Endothelial cell (in vitro differentiated cells): ENCODE results near the gene SIL1. TPM values are rescaled to one million over a fixed set of nuclear protein-coding genes. Genes with fewer than 3 reads are reported as not detected.

Experiments
- DNase-seq: peaks from one replicate; pipeline ENCODE4 v3.0.0; 2021; ENCODE audit warnings: low spot score
- H3K27ac Mint-ChIP-seq: one replicate; pipeline ENCODE4 v1.8.0; 2021; ENCODE audit warnings: mixed read lengths, inconsistent platforms; ENCODE audit not compliant: unreplicated experiment
- H3K27me3 Mint-ChIP-seq: one replicate; pipeline ENCODE4 v1.8.0; 2021; ENCODE audit warnings: mild to moderate bottlenecking, moderate library complexity, mixed read lengths, inconsistent platforms; ENCODE audit not compliant: unreplicated experiment
- H3K36me3 Mint-ChIP-seq: one replicate; pipeline ENCODE4 v1.8.0; 2021; ENCODE audit warnings: mild to moderate bottlenecking, low read depth, mixed read lengths, inconsistent platforms; ENCODE audit not compliant: unreplicated experiment
- H3K4me1 Mint-ChIP-seq: one replicate; pipeline ENCODE4 v1.8.0; 2021; ENCODE audit warnings: mild to moderate bottlenecking, mixed read lengths, inconsistent platforms; ENCODE audit not compliant: unreplicated experiment
- H3K4me3 Mint-ChIP-seq: one replicate; pipeline ENCODE4 v1.8.0; 2021; ENCODE audit warnings: mild to moderate bottlenecking, mixed read lengths, inconsistent platforms; ENCODE audit not compliant: unreplicated experiment
- H3K9me3 Mint-ChIP-seq: one replicate; pipeline ENCODE4 v1.8.0; 2021; ENCODE audit warnings: mixed read lengths, inconsistent platforms; ENCODE audit not compliant: unreplicated experiment
- total RNA-seq: library from RNA; stranded (reverse); fragmentation: NEBNext Ultra II Directional; extraction: Animal tissue kit (Norgen Biotek cat#: 25700); gene quantifications from one replicate; pipeline ENCODE4 v1.2.1, GENCODE V29; 2021; ENCODE audit not compliant: unreplicated experiment
- TF ChIP-seq, protein P1 (sequence below): fragments of 200-600 bp; sonication (generic); IDR thresholded peaks from one replicate; pipeline ENCODE4 v1.5.0; 2021; ENCODE audit warnings: antibody characterized with exemption; ENCODE audit not compliant: unreplicated experiment

SIL1 gene
- total RNA-seq, 1 donor from 2014 or later: 35.6 TPM

DNA sequence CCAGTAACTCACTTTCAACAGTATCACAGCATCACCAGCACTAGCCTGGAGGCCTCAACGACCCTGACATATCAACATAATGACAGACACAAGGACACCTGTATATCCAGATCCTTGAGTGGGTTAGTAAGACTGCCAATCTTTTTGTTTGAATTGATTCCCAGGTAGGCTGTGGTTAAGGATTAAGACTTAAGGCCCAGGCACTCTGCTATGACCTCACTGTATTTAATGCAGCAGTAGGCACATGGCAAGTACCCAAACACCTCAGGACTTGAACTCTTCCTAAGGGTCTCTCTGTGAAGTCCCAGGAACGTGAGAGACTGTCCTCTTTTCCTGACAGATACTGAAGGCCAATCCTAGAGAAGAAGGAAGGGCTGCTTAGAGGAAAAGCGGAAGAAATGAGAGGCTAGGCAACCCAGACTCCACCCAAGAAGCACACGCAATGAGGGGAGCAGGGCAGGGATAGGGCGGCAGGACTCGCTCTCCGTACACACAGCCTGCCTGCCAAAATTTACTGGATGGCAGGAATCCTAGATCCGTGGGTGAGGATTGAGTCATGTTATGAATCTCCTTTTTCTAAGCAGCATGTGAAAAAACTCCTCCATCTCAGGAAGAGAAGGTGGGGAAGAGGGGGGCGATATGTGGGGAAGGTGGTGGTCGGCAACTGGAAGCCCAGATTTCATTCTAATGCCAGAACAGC lies 93.4 kb downstream of the SIL1 start:
- DNase-seq: no peak
- Mint-ChIP-seq H3K36me3 (no peaks in the 10 kb centered on the region), H3K4me1 (peaks cover 27% of the 10 kb centered on the region), H3K9me3 (no peaks in the 10 kb centered on the region), H3K27me3 (no peaks in the 10 kb centered on the region), H3K4me3 (no peak overlapping the region), H3K27ac (no peak overlapping the region)
- TF ChIP-seq, protein P1, sequence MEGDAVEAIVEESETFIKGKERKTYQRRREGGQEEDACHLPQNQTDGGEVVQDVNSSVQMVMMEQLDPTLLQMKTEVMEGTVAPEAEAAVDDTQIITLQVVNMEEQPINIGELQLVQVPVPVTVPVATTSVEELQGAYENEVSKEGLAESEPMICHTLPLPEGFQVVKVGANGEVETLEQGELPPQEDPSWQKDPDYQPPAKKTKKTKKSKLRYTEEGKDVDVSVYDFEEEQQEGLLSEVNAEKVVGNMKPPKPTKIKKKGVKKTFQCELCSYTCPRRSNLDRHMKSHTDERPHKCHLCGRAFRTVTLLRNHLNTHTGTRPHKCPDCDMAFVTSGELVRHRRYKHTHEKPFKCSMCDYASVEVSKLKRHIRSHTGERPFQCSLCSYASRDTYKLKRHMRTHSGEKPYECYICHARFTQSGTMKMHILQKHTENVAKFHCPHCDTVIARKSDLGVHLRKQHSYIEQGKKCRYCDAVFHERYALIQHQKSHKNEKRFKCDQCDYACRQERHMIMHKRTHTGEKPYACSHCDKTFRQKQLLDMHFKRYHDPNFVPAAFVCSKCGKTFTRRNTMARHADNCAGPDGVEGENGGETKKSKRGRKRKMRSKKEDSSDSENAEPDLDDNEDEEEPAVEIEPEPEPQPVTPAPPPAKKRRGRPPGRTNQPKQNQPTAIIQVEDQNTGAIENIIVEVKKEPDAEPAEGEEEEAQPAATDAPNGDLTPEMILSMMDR: no peak

DNA sequence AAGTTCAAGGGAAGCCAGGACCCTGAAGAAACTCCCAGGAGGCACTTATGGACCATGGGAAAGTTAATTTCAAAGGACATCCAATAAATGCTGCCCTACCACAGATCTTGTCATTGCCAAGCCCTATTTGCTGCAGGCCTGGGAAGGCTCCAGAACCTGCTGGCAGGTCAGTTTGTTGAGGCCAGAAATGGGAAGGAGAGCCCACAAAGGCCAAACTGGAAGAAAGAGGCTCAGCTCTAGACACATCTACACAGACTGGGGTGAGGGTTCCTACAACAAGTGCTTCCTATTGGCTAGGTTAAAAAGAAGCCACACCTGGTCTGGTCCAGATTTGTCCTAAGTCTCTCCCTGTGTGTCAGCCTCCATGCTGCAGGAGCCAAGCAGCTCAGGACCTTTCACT lies 94.4 kb downstream of the SIL1 start:
- peaks cover 20% of the 10 kb centered on the region for H3K4me1 Mint-ChIP-seq
- no peaks in the 10 kb centered on the region for H3K9me3 Mint-ChIP-seq
- TF ChIP-seq, protein P1: no peak
- H3K27ac Mint-ChIP-seq: no peak overlapping the region
- H3K4me3 Mint-ChIP-seq: no peak overlapping the region
- DNase-seq: no peak
- H3K36me3 Mint-ChIP-seq: no peaks in the 10 kb centered on the region
- no peaks in the 10 kb centered on the region for H3K27me3 Mint-ChIP-seq

DNA sequence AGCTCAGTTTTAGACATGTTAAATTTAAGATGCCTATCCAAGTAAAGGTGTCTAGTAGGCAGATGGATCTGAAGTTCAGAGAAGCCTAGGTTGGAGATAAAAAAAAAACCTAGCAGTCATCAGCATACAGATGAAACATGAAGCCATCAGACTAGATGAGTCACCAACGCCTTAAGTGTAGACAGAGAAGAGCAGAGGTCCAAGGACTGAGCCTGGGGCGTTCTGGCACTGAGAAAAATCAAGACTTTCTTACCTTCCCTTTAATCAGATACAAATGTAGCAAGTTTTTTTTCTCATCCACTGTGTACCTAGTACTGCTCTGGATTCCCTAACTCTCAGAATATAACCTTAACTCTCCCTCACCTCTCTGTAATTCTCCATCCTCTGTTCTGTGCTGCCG lies 97.3 kb downstream of the SIL1 start:
- DNase-seq: no peak
- Mint-ChIP-seq H3K27me3 (no peaks in the 10 kb centered on the region), H3K9me3 (no peaks in the 10 kb centered on the region), H3K36me3 (no peaks in the 10 kb centered on the region), H3K4me1 (peaks cover 9% of the 10 kb centered on the region), H3K27ac (no peak overlapping the region), H3K4me3 (no peak overlapping the region)
- TF ChIP-seq, protein P1: no peak

DNA sequence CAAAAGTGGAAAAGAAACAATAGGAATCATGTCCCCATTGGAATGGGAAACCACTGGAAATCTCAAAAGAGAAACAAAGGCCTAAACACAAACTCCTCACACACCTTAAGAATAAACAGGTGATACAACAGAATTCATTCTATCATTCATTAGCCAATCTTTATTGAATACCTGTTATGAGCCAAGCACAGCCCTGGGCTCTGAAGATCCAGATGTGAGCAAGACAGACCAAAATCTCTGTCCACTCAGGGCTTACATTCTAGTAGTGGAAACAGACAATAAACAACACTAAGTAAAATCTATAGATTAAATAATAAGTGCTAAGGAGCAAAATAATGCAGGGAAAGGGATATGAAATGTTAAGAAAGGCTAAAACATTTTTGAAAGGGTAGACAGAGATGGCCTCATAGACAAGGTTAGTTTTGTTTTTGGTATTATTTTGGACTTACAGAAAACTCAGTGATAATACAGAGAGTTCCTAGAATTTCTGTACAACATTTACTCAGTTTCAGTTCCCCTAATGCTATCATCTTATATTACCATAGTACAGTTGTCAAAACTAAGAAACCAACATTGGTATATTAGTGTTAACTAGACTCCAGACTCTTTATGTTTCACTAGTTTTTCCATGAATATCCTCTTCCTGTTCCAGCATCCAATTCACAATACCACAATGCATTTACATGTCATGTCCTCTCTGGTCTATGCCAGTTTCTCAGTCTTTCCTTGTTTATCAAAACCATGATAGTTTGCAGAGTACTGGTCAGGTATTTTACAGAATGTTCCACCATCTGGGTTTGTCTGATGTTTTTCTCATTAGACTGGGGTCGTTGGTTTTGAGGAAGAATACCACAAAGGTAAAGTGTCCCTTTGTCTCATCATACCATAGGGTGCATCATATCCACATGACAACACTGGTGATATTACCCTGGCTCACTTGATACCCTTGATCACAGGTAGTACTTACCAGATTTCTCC lies 103.7 kb downstream of the SIL1 start:
- TF ChIP-seq, protein P1: no peak
- Mint-ChIP-seq H3K36me3 (no peaks in the 10 kb centered on the region), H3K9me3 (no peaks in the 10 kb centered on the region), H3K4me3 (no peak overlapping the region), H3K27ac (no peak overlapping the region), H3K4me1 (peaks cover 6% of the 10 kb centered on the region), H3K27me3 (no peaks in the 10 kb centered on the region)
- DNase-seq: no peak
